ENCODE measurements around the gene HCRTR2. TPM values are rescaled to one million over a fixed set of nuclear protein-coding genes. Genes with fewer than 3 reads are reported as not detected.

Gene HCRTR2
- not detected in 2 replicates for total RNA-seq

GRCh38 chr6:55174211-55175026 is at the start of gene HCRTR2:
HCRTR2 (plus strand) TSS chr6:55174515; CDS start chr6:55174588, 73 bp downstream.

GRCh38 chr6:55327169-55327568 is 152.9 kb downstream of the HCRTR2 start, which contains the start of gene GFRAL:
GFRAL (plus strand) TSS chr6:55327469; CDS start chr6:55327555, 86 bp downstream.

Other genes starting within 250 kb of the HCRTR2 start
- gene GFRAL, start 153.0 kb downstream of the HCRTR2 start, total RNA-seq: not detected in 2 replicates